K562 (cell line): Measurements from ENCODE around the gene NTNG1.

Experiments used
- SP1 ChIP-seq: sonication (generic); formaldehyde crosslinking; IDR thresholded peaks from 2 replicates; pipeline ENCODE4 v1.8.1; 2022; ENCODE audit warnings: mild to moderate bottlenecking, missing genetic modification reagents
- TAF1 ChIP-seq: IDR thresholded peaks from 2 replicates; pipeline ENCODE4 v1.6.1; 2011; ENCODE audit warnings: mild to moderate bottlenecking, low read length, moderate library complexity; ENCODE audit not compliant: insufficient read depth, control insufficient read depth, severe bottlenecking; ENCODE audit errors: extremely low read depth
- TF ChIP-seq, protein P1 (sequence below), 3 experiments: IDR thresholded peaks in 2 of 3; conservative IDR thresholded peaks in 1 of 3; 2 replicates each; pipeline ENCODE4 v1.5.1; 2011 to 2012; ENCODE audit warnings: low read length in 3 of 3, mild to moderate bottlenecking in 3 of 3, control low read depth in 2 of 3, improper control_type of control experiment in 1 of 3, inconsistent platforms in 1 of 3, low read depth in 1 of 3, mixed read lengths in 1 of 3, moderate library complexity in 1 of 3; ENCODE audit not compliant: insufficient read depth in 2 of 3

DNA sequence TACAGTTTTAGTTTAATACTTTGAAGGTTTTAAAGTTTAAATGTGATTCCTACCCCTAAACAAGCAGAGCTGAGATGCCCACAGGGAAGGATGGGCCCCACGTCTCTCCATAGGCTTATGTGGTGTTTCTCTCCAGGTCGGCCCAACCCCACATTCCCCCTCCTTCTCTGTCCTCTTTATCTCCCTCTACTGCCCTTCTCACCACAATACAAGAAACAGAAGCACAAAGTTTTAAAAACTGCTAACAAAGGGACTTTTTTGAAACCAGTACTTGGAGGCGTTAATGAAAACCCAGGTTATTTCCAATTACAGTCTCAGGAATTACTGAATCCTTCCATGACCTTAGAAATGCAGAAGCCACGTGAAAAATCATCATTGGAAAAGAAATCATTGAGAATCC, 324.0 kb downstream of the NTNG1 start:
- TF ChIP-seq SP1 (no peak), TAF1 (no peak)
- TF ChIP-seq, protein P1, sequence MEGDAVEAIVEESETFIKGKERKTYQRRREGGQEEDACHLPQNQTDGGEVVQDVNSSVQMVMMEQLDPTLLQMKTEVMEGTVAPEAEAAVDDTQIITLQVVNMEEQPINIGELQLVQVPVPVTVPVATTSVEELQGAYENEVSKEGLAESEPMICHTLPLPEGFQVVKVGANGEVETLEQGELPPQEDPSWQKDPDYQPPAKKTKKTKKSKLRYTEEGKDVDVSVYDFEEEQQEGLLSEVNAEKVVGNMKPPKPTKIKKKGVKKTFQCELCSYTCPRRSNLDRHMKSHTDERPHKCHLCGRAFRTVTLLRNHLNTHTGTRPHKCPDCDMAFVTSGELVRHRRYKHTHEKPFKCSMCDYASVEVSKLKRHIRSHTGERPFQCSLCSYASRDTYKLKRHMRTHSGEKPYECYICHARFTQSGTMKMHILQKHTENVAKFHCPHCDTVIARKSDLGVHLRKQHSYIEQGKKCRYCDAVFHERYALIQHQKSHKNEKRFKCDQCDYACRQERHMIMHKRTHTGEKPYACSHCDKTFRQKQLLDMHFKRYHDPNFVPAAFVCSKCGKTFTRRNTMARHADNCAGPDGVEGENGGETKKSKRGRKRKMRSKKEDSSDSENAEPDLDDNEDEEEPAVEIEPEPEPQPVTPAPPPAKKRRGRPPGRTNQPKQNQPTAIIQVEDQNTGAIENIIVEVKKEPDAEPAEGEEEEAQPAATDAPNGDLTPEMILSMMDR (IDR thresholded peaks at IDR 0.05 in 2 of 3, conservative IDR thresholded peaks at IDR 0.05 in 1 of 3; ENCODE audit: insufficient read depth in 2 of 3, low read depth in 1 of 3, low read length in 3 of 3) = no peak
